Peyer's patch (tissue), 4 donors: ENCODE data around the gene EEF1A1.

Experiments used
- CTCF ChIP-seq, 6 experiments: fragments of 450-650 bp in 4 of 6; fragments of 200-600 bp in 2 of 6; sonication (generic) in 1 of 6; IDR thresholded peaks; one replicate each; pipeline ENCODE4 v1.5.1; 2017 to 2019; ENCODE audit warnings: antibody characterized with exemption in 6 of 6, mild to moderate bottlenecking in 3 of 6, moderate library complexity in 1 of 6
- POLR2A ChIP-seq, 2 donors: fragments of 450-650 bp; IDR thresholded peaks; one replicate each; pipeline ENCODE4 v1.5.1; 2017; ENCODE audit warnings: antibody characterized with exemption in 2 of 2, mild to moderate bottlenecking in 2 of 2, moderate library complexity in 2 of 2

GRCh38 chr6:73487473-73487872 is 33.4 kb downstream of the EEF1A1 start:
- TF ChIP-seq CTCF (IDR thresholded peaks at IDR 0.05) (no peak), POLR2A (IDR thresholded peaks at IDR 0.05) (no peak)
